HCT116 (cell line): ENCODE data around the gene ANTXR2. TPM values are rescaled to one million over a fixed set of nuclear protein-coding genes. Genes with fewer than 3 reads are reported as not detected.

Source experiments
- ATAC-seq: fragments of 200-7000 bp; cut with Tn5 transposase; 2 replicates; pipeline ENCODE4 v1.9.1; 2020; ENCODE audit warnings: mild to moderate bottlenecking, moderate library complexity
- BruUV-seq: library from RNA; stranded (reverse); fragments of 400-500 nt; replicated peaks from 2 replicates; lab custom pipeline; 2021; lab: Mats Ljungman, UMichigan
- CTCF ChIA-PET: fragments of 300-600 bp; sonication (Branson Sonifier 250); formaldehyde crosslinking; loops from one replicate; lab custom pipeline; 2021; ENCODE audit warnings: antibody characterized with exemption; lab: Charles Lee
- POLR2A ChIA-PET: fragments of 300-600, 350-600 bp; sonication (Branson Sonifier 250); formaldehyde crosslinking; loops from one replicate; lab custom pipeline; 2021; ENCODE audit warnings: antibody characterized with exemption; lab: Charles Lee
- RAD21 ChIA-PET, 2 experiments: fragments of 300-600 bp; sonication (Branson Sonifier 250); formaldehyde crosslinking; loops; one replicate each; lab custom pipeline; 2023; ENCODE audit warnings: low total read pairs in 2 of 2; ENCODE audit not compliant: uncharacterized antibody in 2 of 2, unreplicated experiment in 2 of 2, low non-redundant PET in 1 of 2; lab: Charles Lee
- DNase-seq: peaks from one replicate; pipeline ENCODE4 v3.0.0-alpha.2; 2010; ENCODE audit warnings: low read depth, low spot score
- H2AFZ ChIP-seq: fragments of 200-600 bp; shearing (Covaris generic), sonication (generic); 2 replicates; pipeline ENCODE4 v1.6.1; 2017; ENCODE audit warnings: low read depth, mixed run types, mixed read lengths, antibody characterized with exemption, low read length; ENCODE audit not compliant: poor library complexity, severe bottlenecking
- H3K27ac ChIP-seq: 2 replicates; pipeline ENCODE4 v1.5.1; 2012; ENCODE audit warnings: low read depth, low read length
- H3K27me3 ChIP-seq: fragments of 200-600 bp; sonication (generic); 2 replicates; pipeline ENCODE4 v1.6.1; 2016; ENCODE audit warnings: mixed run types, low read length, mixed read lengths; ENCODE audit not compliant: insufficient read depth
- H3K36me3 ChIP-seq, 2 experiments: fragments of 200-500 bp in 1 of 2; fragments of 200-600 bp in 1 of 2; sonication (Bioruptor generic) in 1 of 2; sonication (generic) in 1 of 2; 2 replicates each; pipeline versions ENCODE4 v1.5.1 to v1.6.1; 2014 to 2016; ENCODE audit warnings: low read length in 2 of 2, inconsistent platforms in 1 of 2, mixed read lengths in 1 of 2, mixed run types in 1 of 2; ENCODE audit not compliant: insufficient read depth in 2 of 2, control insufficient read depth in 1 of 2
- H3K4me1 ChIP-seq, 2 experiments: fragments of 200-600 bp in 1 of 2; sonication (generic) in 1 of 2; 2 replicates each; pipeline versions ENCODE4 v1.5.1 to v1.6.1; 2012 to 2017; ENCODE audit warnings: low read length in 2 of 2, inconsistent platforms in 1 of 2, mild to moderate bottlenecking in 1 of 2, mixed read lengths in 1 of 2, mixed run types in 1 of 2, moderate library complexity in 1 of 2; ENCODE audit not compliant: insufficient read depth in 2 of 2, control insufficient read depth in 1 of 2
- H3K4me2 ChIP-seq: fragments of 200-600 bp; sonication (generic); 2 replicates; pipeline ENCODE4 v1.6.1; 2017; ENCODE audit warnings: mixed run types, low read length, mixed read lengths
- H3K4me3 ChIP-seq, 2 experiments: fragments of 200-600 bp in 1 of 2; sonication (generic) in 1 of 2; replicated peaks in 1 of 2; 2 replicates each; pipeline ENCODE4 v1.5.1; 2011 to 2016; ENCODE audit warnings: low read length in 2 of 2, control low read depth in 1 of 2, low read depth in 1 of 2, mild to moderate bottlenecking in 1 of 2, mixed read lengths in 1 of 2, mixed run types in 1 of 2
- H3K79me2 ChIP-seq: fragments of 200-600 bp; sonication (generic); 2 replicates; pipeline ENCODE4 v1.6.1; 2017; ENCODE audit warnings: mild to moderate bottlenecking, mixed run types, low read length, moderate library complexity, mixed read lengths; ENCODE audit not compliant: insufficient read depth
- H3K9ac ChIP-seq: fragments of 200-600 bp; sonication (generic); 2 replicates; pipeline ENCODE4 v1.6.1; 2016; ENCODE audit warnings: low read length, mixed read lengths
- H3K9me2 ChIP-seq: fragments of 200-600 bp; sonication (generic), shearing (Covaris generic); 2 replicates; pipeline ENCODE4 v1.6.1; 2017; ENCODE audit warnings: mixed run types, mild to moderate bottlenecking, moderate library complexity; ENCODE audit not compliant: insufficient read depth
- H3K9me3 ChIP-seq, 2 experiments: fragments of 200-500 bp in 1 of 2; fragments of 200-600 bp in 1 of 2; sonication (Bioruptor generic) in 1 of 2; sonication (generic) in 1 of 2; 2 replicates each; pipeline ENCODE4 v1.6.1; 2014 to 2017; ENCODE audit warnings: low read length in 2 of 2, mixed read lengths in 2 of 2, inconsistent platforms in 1 of 2, low read depth in 1 of 2, mild to moderate bottlenecking in 1 of 2, mixed run types in 1 of 2, moderate library complexity in 1 of 2; ENCODE audit not compliant: control insufficient read depth in 1 of 2, insufficient read depth in 1 of 2
- H4K20me1 ChIP-seq: fragments of 200-600 bp; sonication (generic), shearing (Covaris generic); 2 replicates; pipeline ENCODE4 v1.6.1; 2017; ENCODE audit warnings: mixed run types, mild to moderate bottlenecking, moderate library complexity; ENCODE audit not compliant: insufficient read depth
- MAX ChIP-seq: IDR thresholded peaks from 2 replicates; pipeline ENCODE4 v1.6.1; 2012
- REST ChIP-seq: IDR thresholded peaks from 2 replicates; pipeline ENCODE4 v1.6.1; 2012; ENCODE audit warnings: low read depth
- SP1 ChIP-seq: IDR thresholded peaks from 2 replicates; pipeline ENCODE4 v1.6.1; 2012; ENCODE audit warnings: low read depth
- TCF7L2 ChIP-seq: IDR thresholded peaks from 2 replicates; pipeline ENCODE4 v1.7.0; 2011; ENCODE audit warnings: borderline replicate concordance, inconsistent platforms; ENCODE audit not compliant: insufficient read depth, insufficient read length; ENCODE audit errors: extremely low read depth
- ZFX ChIP-seq: fragments of 450-650 bp; IDR thresholded peaks from 2 replicates; pipeline ENCODE4 v1.6.1; 2017
- intact Hi-C: fragments of 100-400 bp; cut with micrococcal nuclease; formaldehyde crosslinking; loops from 2 replicates; pipeline ENCODE4 v1.10.0; 2022
- total RNA-seq: library from RNA; stranded (reverse); gene quantifications from one replicate; pipeline ENCODE4 v1.2.1, GENCODE V29; 2021; ENCODE audit not compliant: unreplicated experiment
- TF ChIP-seq, protein P1 (sequence below): IDR thresholded peaks from 2 replicates; pipeline ENCODE4 v1.6.1; 2012

Gene ANTXR2
- total RNA-seq, 1 experiment from 2014 or later: 6.3 TPM

GRCh38 chr4:80088471-80088870 lies 15.4 kb upstream of the ANTXR2 start (continued):
- TF ChIP-seq REST: no peak

DNA sequence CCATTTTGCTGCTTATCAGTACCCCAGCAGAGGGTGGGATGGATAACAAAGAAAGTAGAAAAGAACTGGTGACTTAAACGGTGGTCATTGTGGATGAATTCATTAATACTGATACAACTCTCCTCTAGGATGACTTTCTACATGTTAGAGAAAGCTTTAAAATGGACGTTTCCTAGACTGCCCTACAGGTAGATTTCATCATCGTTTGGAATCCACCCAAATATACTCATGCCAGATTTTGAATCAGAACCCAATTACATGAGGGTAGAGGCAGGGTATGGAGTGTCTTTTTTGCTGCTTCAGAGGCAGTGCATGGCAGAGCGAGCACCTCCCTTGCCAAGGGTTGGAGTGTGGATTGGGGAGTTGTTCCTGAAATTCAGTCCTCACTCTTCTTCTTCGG lies 13.3 kb upstream of the ANTXR2 start:
- Histone ChIP-seq H3K4me2 (no peak overlapping the region), H3K79me2 (no peaks in the 10 kb centered on the region), H3K9me3 (no peaks in the 10 kb centered on the region), H3K36me3 (no peaks in the 10 kb centered on the region), H4K20me1 (no peaks in the 10 kb centered on the region), H3K27ac (no peak overlapping the region), H2AFZ (no peak overlapping the region), H3K9me2 (no peaks in the 10 kb centered on the region), H3K27me3 (no peaks in the 10 kb centered on the region), H3K4me1 (no peaks in the 10 kb centered on the region), H3K4me3 (no peak overlapping the region), H3K9ac (no peak overlapping the region)
- ChIA-PET CTCF (no interaction called here), RAD21 (no interaction called here), POLR2A (no interaction called here)
- intact Hi-C loops: no loop called here
- DNase-seq: no peak
- no peak for ATAC-seq
- no TSS peak for BruUV-seq
- TF ChIP-seq, protein P1, sequence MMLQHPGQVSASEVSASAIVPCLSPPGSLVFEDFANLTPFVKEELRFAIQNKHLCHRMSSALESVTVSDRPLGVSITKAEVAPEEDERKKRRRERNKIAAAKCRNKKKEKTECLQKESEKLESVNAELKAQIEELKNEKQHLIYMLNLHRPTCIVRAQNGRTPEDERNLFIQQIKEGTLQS: no peak
- TF ChIP-seq TCF7L2: no peak
- no peak for TF ChIP-seq SP1
- no peak for TF ChIP-seq REST
- TF ChIP-seq ZFX: no peak
- no peak for TF ChIP-seq MAX
